Stimulated activated CD4-positive, alpha-beta T cell treated with anti-CD3 and anti-CD28 coated beads, Interleukin-4, amount 100 ng/mL, for 24 hours (primary cell): ENCODE data around the gene SYT12.

Experiments
- DNase-seq: peaks from one replicate; pipeline ENCODE4 v3.0.0-alpha.2; 2020

SYT12 gene

GRCh38 chr11:67058506-67058905, 35.6 kb downstream of the SYT12 start:
- DNase-seq = no peak

GRCh38 chr11:67059671-67060070, 36.7 kb downstream of the SYT12 start:
- DNase-seq = no peak

GRCh38 chr11:67060111-67060522, 37.2 kb downstream of the SYT12 start:
- DNase-seq = no peak

GRCh38 chr11:67062526-67063373, 39.8 kb downstream of the SYT12 start:
- no peak for DNase-seq

- no peak for DNase-seq
These were observed 43.4 kb downstream of the SYT12 start for GRCh38 chr11:67066333-67066709.

- DNase-seq = peak; percentile 74
These were observed 48.7 kb downstream of the SYT12 start for GRCh38 chr11:67071420-67072284.

GRCh38 chr11:67072295-67072694, 49.4 kb downstream of the SYT12 start:
- no peak for DNase-seq

GRCh38 chr11:67073908-67074307, 51.0 kb downstream of the SYT12 start:
- no peak for DNase-seq

- no peak for DNase-seq
These were observed 53.3 kb downstream of the SYT12 start for GRCh38 chr11:67076202-67076601.

- no peak for DNase-seq
These were observed 56.3 kb downstream of the SYT12 start for GRCh38 chr11:67079065-67079705.

GRCh38 chr11:67082071-67082791, 59.3 kb downstream of the SYT12 start:
- DNase-seq = no peak

GRCh38 chr11:67083786-67084366, 60.9 kb downstream of the SYT12 start:
- no peak for DNase-seq

GRCh38 chr11:67085617-67086016, 62.7 kb downstream of the SYT12 start:
- no peak for DNase-seq

- no peak for DNase-seq
These were observed 67.8 kb downstream of the SYT12 start for GRCh38 chr11:67090717-67091116.

GRCh38 chr11:67095214-67095507, 72.2 kb downstream of the SYT12 start:
- DNase-seq = no peak

GRCh38 chr11:67098799-67099429, 76.0 kb downstream of the SYT12 start:
- DNase-seq = no peak

- DNase-seq = no peak
These were observed 76.9 kb downstream of the SYT12 start for GRCh38 chr11:67099831-67100324.
